ENCODE measurements around the gene RPS6KA6.

The RPS6KA6 gene

DNA sequence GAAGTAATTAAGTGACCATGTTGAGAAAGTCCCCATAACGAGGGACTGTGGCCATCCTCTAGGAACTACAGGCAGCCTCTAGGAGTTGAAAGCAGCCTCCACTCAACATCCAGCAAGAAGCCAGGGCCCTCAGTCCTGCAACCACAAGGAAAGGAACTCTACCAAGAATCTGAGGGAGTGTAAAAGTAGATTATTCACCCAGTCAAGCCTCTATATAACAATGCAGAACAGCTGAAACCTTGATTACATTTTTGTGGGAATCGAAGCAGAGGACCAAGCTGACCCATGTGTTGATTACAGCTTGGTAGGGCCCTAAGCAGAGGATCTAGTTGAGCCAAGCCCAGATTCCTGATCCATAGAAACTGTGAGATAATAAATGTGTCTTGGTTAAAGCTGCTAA lies 17.1 kb downstream of the RPS6KA6 start:
- no peak for TF ChIP-seq CTCF (IDR thresholded peaks at IDR 0.05; ENCODE audit: extremely low read depth, insufficient read depth, missing control alignments)
- no peak for DNase-seq (ENCODE audit: low spot score)
- in situ Hi-C loops (cut with MboI; ENCODE audit: low pct_unique_long_range_greater_than_20kb, low sequenced_read_pairs, unreplicated experiment): no loop called here

DNA sequence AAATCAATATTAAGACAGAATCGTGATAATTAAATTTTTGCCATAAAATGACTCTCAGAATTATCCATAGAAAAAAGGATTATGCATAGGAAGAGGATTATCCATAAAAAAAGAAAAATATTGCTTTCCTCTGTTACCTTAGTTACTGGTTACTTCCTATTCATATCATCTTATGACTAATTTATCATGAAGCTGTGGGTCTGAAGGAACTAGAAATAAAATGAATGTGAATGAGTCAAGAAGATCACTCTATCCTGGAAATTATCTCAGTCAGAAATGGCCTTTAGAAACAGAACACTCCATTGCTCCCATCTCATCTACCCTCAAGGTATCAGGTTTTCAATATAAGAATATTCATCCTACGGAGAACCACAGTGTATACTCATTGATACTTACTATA lies 19.4 kb downstream of the RPS6KA6 start:
- in situ Hi-C loops (cut with MboI; ENCODE audit: low pct_unique_long_range_greater_than_20kb, low sequenced_read_pairs, unreplicated experiment): no loop called here
- DNase-seq (ENCODE audit: low spot score): no peak
- no peak for TF ChIP-seq CTCF (IDR thresholded peaks at IDR 0.05; ENCODE audit: extremely low read depth, insufficient read depth, missing control alignments)

DNA sequence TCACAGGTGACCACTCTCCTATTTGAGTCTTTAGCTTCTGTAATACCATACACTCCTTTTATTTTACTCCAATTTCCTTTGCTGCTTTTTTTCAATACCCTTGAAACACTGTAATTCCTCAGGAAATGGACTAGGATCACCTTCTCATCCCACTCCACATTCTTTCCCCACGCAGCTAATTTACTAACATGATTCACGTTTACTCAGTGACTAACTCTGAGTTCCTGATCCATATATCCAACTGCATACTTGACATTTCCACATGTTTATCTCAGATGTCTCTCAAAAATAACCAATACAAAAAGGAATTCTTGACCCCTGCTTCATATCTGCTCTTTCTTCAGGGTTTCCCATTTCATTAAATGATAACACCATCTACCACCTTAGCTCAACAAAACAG lies 19.9 kb downstream of the RPS6KA6 start:
- no peak for TF ChIP-seq CTCF (IDR thresholded peaks at IDR 0.05; ENCODE audit: extremely low read depth, insufficient read depth, missing control alignments)
- DNase-seq (ENCODE audit: low spot score): no peak
- in situ Hi-C loops (cut with MboI; ENCODE audit: low pct_unique_long_range_greater_than_20kb, low sequenced_read_pairs, unreplicated experiment): no loop called here

- in situ Hi-C loops (cut with MboI; ENCODE audit: low pct_unique_long_range_greater_than_20kb, low sequenced_read_pairs, unreplicated experiment): no loop called here
- no peak for TF ChIP-seq CTCF (IDR thresholded peaks at IDR 0.05; ENCODE audit: extremely low read depth, insufficient read depth, missing control alignments)
- DNase-seq (ENCODE audit: low spot score): no peak
Observed at GRCh38 chrX:84165711-84166110, 22.3 kb downstream of the RPS6KA6 start.

DNA sequence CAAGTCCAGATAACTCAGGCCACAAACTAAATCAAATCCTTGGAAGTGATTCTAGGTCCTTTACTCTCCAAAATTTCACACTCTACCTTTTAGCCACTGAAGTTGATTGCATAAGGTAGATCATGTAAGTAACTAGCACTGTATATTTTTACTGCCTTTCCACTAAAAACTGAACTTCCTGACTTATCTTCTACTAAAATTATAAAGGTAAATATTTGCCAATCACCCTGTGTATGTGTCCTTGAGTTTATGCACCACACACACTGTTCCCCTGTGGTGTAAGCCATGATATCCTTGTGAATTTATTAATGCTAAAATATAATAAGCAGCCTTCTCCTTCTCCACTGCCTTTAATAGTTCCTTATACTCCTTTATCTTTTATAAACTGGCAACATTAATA lies 25.6 kb downstream of the RPS6KA6 start:
- in situ Hi-C loops (cut with MboI; ENCODE audit: low pct_unique_long_range_greater_than_20kb, low sequenced_read_pairs, unreplicated experiment): no loop called here

GRCh38 chrX:84161641-84162040 lies 26.4 kb downstream of the RPS6KA6 start:
- in situ Hi-C loops (cut with MboI; ENCODE audit: low pct_unique_long_range_greater_than_20kb, low sequenced_read_pairs, unreplicated experiment): no loop called here
- no peak for DNase-seq (ENCODE audit: low spot score)
- TF ChIP-seq CTCF (IDR thresholded peaks at IDR 0.05; ENCODE audit: extremely low read depth, insufficient read depth, missing control alignments): no peak

More for the DNA sequence above, 25.6 kb downstream of the RPS6KA6 start:
- no peak for TF ChIP-seq CTCF (IDR thresholded peaks at IDR 0.05; ENCODE audit: extremely low read depth, insufficient read depth, missing control alignments)
- no peak for DNase-seq (ENCODE audit: low spot score)

- in situ Hi-C loops (cut with MboI; ENCODE audit: low pct_unique_long_range_greater_than_20kb, low sequenced_read_pairs, unreplicated experiment): no loop called here
- no peak for DNase-seq (ENCODE audit: low spot score)
- no peak for TF ChIP-seq CTCF (IDR thresholded peaks at IDR 0.05; ENCODE audit: extremely low read depth, insufficient read depth, missing control alignments)
Observed at GRCh38 chrX:84160736-84161135, 27.3 kb downstream of the RPS6KA6 start.

All from GM13977 (cell line).